GM12891 (cell line): ENCODE measurements around the gene PEX5L.
A peak's percentile ranks its signal among the peaks of the same experiment; 100 is the strongest.
"Not testable (repeated sequence)": the region's sequence is repeated elsewhere in the genome, so short reads cannot be mapped to it uniquely, and the experiment has no call there.

Experiments used
- DNase-seq: peaks from one replicate; pipeline ENCODE4 v3.0.0; 2011; ENCODE audit warnings: low spot score; ENCODE audit not compliant: insufficient read length
- FAIRE-seq: peaks from 2 replicates; lab custom pipeline; 2011; peaks lifted over from hg19 to GRCh38; lab: Jason Lieb, UNC
- PAX5 ChIP-seq: IDR thresholded peaks from 2 replicates; pipeline ENCODE4 v1.6.1; 2011; ENCODE audit warnings: low read length, moderate library complexity, mild to moderate bottlenecking; ENCODE audit not compliant: insufficient read depth, severe bottlenecking
- POLR2A ChIP-seq: IDR thresholded peaks from 2 replicates; pipeline ENCODE4 v1.6.1; 2011; ENCODE audit warnings: low read depth, low read length, control low read depth
- POLR2AphosphoS5 ChIP-seq: IDR thresholded peaks from 2 replicates; pipeline ENCODE4 v1.6.1; 2011; ENCODE audit warnings: low read depth, low read length, control low read depth
- POU2F2 ChIP-seq: IDR thresholded peaks from 2 replicates; pipeline ENCODE4 v1.6.1; 2011; ENCODE audit warnings: low read depth, mild to moderate bottlenecking, control low read depth, low read length, moderate library complexity
- SPI1 ChIP-seq: IDR thresholded peaks from 2 replicates; pipeline ENCODE4 v1.6.1; 2011; ENCODE audit warnings: low read depth, low read length, control low read depth
- TAF1 ChIP-seq: IDR thresholded peaks from 2 replicates; pipeline ENCODE4 v1.6.1; 2011; ENCODE audit warnings: low read depth, low read length, control low read depth

PEX5L gene

GRCh38 chr3:179791793-179792192, 244.9 kb downstream of the PEX5L start:
- no peak for FAIRE-seq
- TF ChIP-seq PAX5 (no peak), SPI1 (no peak), POLR2A (no peak), POU2F2 (no peak), TAF1 (no peak), POLR2AphosphoS5 (no peak)
- no peak for DNase-seq

- DNase-seq, result no peak
Observed at GRCh38 chr3:179788996-179789395, 247.7 kb downstream of the PEX5L start.

GRCh38 chr3:179782841-179783240, 253.9 kb downstream of the PEX5L start:
- DNase-seq, FAIRE-seq: not testable (repeated sequence)

More at GRCh38 chr3:179788996-179789395, 247.7 kb downstream of the PEX5L start:
- FAIRE-seq, result no peak
- TF ChIP-seq PAX5 (no peak), SPI1 (no peak), POLR2AphosphoS5 (no peak), POU2F2 (no peak), TAF1 (no peak), POLR2A (no peak)

- TF ChIP-seq POLR2AphosphoS5 (no peak), POU2F2 (no peak), PAX5 (no peak), SPI1 (no peak), POLR2A (no peak), TAF1 (no peak)
- DNase-seq (no peak), FAIRE-seq (no peak)
Observed at GRCh38 chr3:179775416-179776122, 261.2 kb downstream of the PEX5L start.

GRCh38 chr3:179772297-179772696, 264.4 kb downstream of the PEX5L start:
- TF ChIP-seq POU2F2 (no peak), TAF1 (no peak), PAX5 (no peak), POLR2AphosphoS5 (no peak), POLR2A (no peak), SPI1 (no peak)
- DNase-seq, result no peak
- FAIRE-seq, result no peak

- DNase-seq, result no peak
- no peak for FAIRE-seq
- TF ChIP-seq POLR2AphosphoS5 (no peak), POU2F2 (no peak), POLR2A (no peak), PAX5 (no peak), TAF1 (no peak), SPI1 (no peak)
Observed at GRCh38 chr3:179771797-179772196, 264.9 kb downstream of the PEX5L start.

GRCh38 chr3:179769411-179770247, 267.1 kb downstream of the PEX5L start:
- TF ChIP-seq SPI1 (no peak), PAX5 (no peak), POLR2A (no peak), TAF1 (no peak), POU2F2 (no peak), POLR2AphosphoS5 (no peak)
- FAIRE-seq, result no peak
- peak; percentile 13 for DNase-seq

- no peak for TF ChIP-seq SPI1
- TF ChIP-seq POU2F2, result no peak
- no peak for TF ChIP-seq POLR2AphosphoS5
- no peak for TF ChIP-seq TAF1
- TF ChIP-seq PAX5, result no peak
- TF ChIP-seq POLR2A, result no peak
- DNase-seq (no peak), FAIRE-seq (no peak)
Observed at GRCh38 chr3:179768080-179768479, 268.7 kb downstream of the PEX5L start.

GRCh38 chr3:179766416-179767133, 270.2 kb downstream of the PEX5L start:
- no peak for DNase-seq
- TF ChIP-seq PAX5 (no peak), TAF1 (no peak), POU2F2 (no peak), POLR2AphosphoS5 (no peak), SPI1 (no peak), POLR2A (no peak)
- FAIRE-seq, result no peak
